PC-9 (cell line): ENCODE data around the gene GRXCR2. TPM values are rescaled to one million over a fixed set of nuclear protein-coding genes. Genes with fewer than 3 reads are reported as not detected.
"Not testable (repeated sequence)": the region's sequence is repeated elsewhere in the genome, so short reads cannot be mapped to it uniquely, and the experiment has no call there.

Source experiments
- BruUV-seq: library from RNA; stranded (reverse); fragments of 400-500 nt; replicated peaks from 2 replicates; lab custom pipeline; 2021; lab: Mats Ljungman, UMichigan
- CTCF ChIA-PET: fragments of 300-600 bp; sonication (Branson Sonifier 250); formaldehyde crosslinking; loops from one replicate; lab custom pipeline; 2022; ENCODE audit warnings: antibody characterized with exemption; lab: Charles Lee
- POLR2A ChIA-PET: fragments of 300-600 bp; sonication (Branson Sonifier 250); formaldehyde crosslinking; loops from one replicate; lab custom pipeline; 2022; ENCODE audit warnings: antibody characterized with exemption; ENCODE audit not compliant: unreplicated experiment; lab: Charles Lee
- DNase-seq, 2 experiments: peaks; one replicate each; pipeline versions ENCODE4 v3.0.0 to v3.0.0-alpha.2; 2015 to 2022; ENCODE audit warnings: mixed read lengths in 1 of 2
- H2AFZ ChIP-seq: fragments of 200-600 bp; sonication (generic); 2 replicates; pipeline ENCODE4 v1.8.1; 2017; ENCODE audit warnings: antibody characterized with exemption
- H3F3A ChIP-seq: fragments of 200-600 bp; sonication (generic); 2 replicates; pipeline ENCODE4 v1.8.1; 2017; ENCODE audit warnings: antibody characterized with exemption, mild to moderate bottlenecking, low read depth; ENCODE audit not compliant: insufficient read depth
- H3K27ac ChIP-seq: fragments of 200-600 bp; sonication (generic); 2 replicates; pipeline ENCODE4 v1.6.1; 2016; ENCODE audit warnings: mixed run types
- H3K27me3 ChIP-seq: fragments of 200-600 bp; sonication (generic); 2 replicates; pipeline ENCODE4 v1.6.1; 2016; ENCODE audit warnings: low read depth, mixed run types; ENCODE audit not compliant: insufficient read depth
- H3K36me3 ChIP-seq: fragments of 200-600 bp; sonication (generic); 2 replicates; pipeline ENCODE4 v1.6.1; 2016; ENCODE audit warnings: low read depth, mixed run types
- H3K4me1 ChIP-seq: fragments of 200-600 bp; sonication (generic); replicated peaks from 2 replicates; pipeline ENCODE4 v1.6.1; 2016; ENCODE audit warnings: mixed run types; ENCODE audit not compliant: insufficient read depth
- H3K4me2 ChIP-seq: fragments of 200-600 bp; sonication (generic); 2 replicates; pipeline ENCODE4 v1.6.1; 2017; ENCODE audit warnings: mixed run types
- H3K4me3 ChIP-seq: fragments of 200-600 bp; sonication (generic); 2 replicates; pipeline ENCODE4 v1.6.1; 2016; ENCODE audit warnings: mixed run types
- H3K79me2 ChIP-seq: fragments of 200-600 bp; sonication (generic); 2 replicates; pipeline ENCODE4 v1.6.1; 2017; ENCODE audit warnings: low read depth, mixed run types
- H3K9me2 ChIP-seq: fragments of 200-600 bp; sonication (generic); 2 replicates; pipeline ENCODE4 v1.8.1; 2017; ENCODE audit warnings: mild to moderate bottlenecking; ENCODE audit not compliant: insufficient read depth
- H3K9me3 ChIP-seq: fragments of 200-600 bp; sonication (generic); 2 replicates; pipeline ENCODE4 v1.8.1; 2016; ENCODE audit warnings: low read depth; ENCODE audit not compliant: insufficient read depth
- H4K20me1 ChIP-seq: fragments of 200-600 bp; sonication (generic); 2 replicates; pipeline ENCODE4 v1.8.1; 2017; ENCODE audit not compliant: insufficient read depth
- CTCF ChIP-seq: fragments of 200-600 bp; sonication (generic); conservative IDR thresholded peaks from 2 replicates; pipeline ENCODE4 v1.6.1; 2017; ENCODE audit warnings: mixed run types, antibody characterized with exemption, mild to moderate bottlenecking, moderate library complexity
- EZH2 ChIP-seq: fragments of 200-600 bp; sonication (generic); IDR thresholded peaks from 2 replicates; pipeline ENCODE4 v1.8.0; 2017; ENCODE audit warnings: antibody characterized with exemption, low read depth
- intact Hi-C: fragments of 100-400 bp; cut with micrococcal nuclease; formaldehyde crosslinking; loops from one replicate; pipeline ENCODE4 v1.10.0; 2022; ENCODE audit not compliant: unreplicated experiment
- total RNA-seq: library from RNA; stranded (reverse); gene quantifications from 2 replicates; pipeline ENCODE4 v1.2.3, GENCODE V29; 2021

The GRXCR2 gene
- total RNA-seq, 1 experiment from 2014 or later, result not detected

- no peak overlapping the region for H3K4me2 ChIP-seq
- POLR2A ChIA-PET, result no interaction called here
- no peak overlapping the region for H3K27ac ChIP-seq
- H3K4me1 ChIP-seq, result no peaks in the 10 kb centered on the region
- no TSS peak for BruUV-seq
- H3K27me3 ChIP-seq, result no peaks in the 10 kb centered on the region
- intact Hi-C loops, result no loop called here
- H2AFZ ChIP-seq, result no peak overlapping the region
- CTCF ChIA-PET, result no interaction called here
- H3K4me3 ChIP-seq, result no peak overlapping the region
- peaks cover 4% of the 10 kb centered on the region; the same call in 1 of the 2 replicates for H3K9me3 ChIP-seq
- H4K20me1 ChIP-seq, result no peaks in the 10 kb centered on the region
- no peak for TF ChIP-seq CTCF
- TF ChIP-seq EZH2, result no peak
- no peaks in the 10 kb centered on the region for H3K79me2 ChIP-seq
- no peaks in the 10 kb centered on the region for H3K36me3 ChIP-seq
- no peaks in the 10 kb centered on the region for H3F3A ChIP-seq
- no peak for DNase-seq
- H3K9me2 ChIP-seq, result no peaks in the 10 kb centered on the region
Measured at GRCh38 chr5:145898171-145898570, 25.4 kb upstream of the GRXCR2 start.

GRCh38 chr5:145891378-145891777, 18.6 kb upstream of the GRXCR2 start:
- H3K9me2 ChIP-seq, H3F3A ChIP-seq, H3K4me1 ChIP-seq, H3K27ac ChIP-seq, H3K9me3 ChIP-seq, H3K36me3 ChIP-seq, BruUV-seq, intact Hi-C loops, POLR2A ChIA-PET, H3K27me3 ChIP-seq, H3K79me2 ChIP-seq, H4K20me1 ChIP-seq, H2AFZ ChIP-seq, H3K4me3 ChIP-seq, H3K4me2 ChIP-seq, DNase-seq: not testable (repeated sequence)
- CTCF ChIA-PET, result interaction anchor here (0.7 kb wide), 1 partner anchor 61 kb away, joined by 3 read pairs; no protein-coding TSS in a partner anchor

DNA sequence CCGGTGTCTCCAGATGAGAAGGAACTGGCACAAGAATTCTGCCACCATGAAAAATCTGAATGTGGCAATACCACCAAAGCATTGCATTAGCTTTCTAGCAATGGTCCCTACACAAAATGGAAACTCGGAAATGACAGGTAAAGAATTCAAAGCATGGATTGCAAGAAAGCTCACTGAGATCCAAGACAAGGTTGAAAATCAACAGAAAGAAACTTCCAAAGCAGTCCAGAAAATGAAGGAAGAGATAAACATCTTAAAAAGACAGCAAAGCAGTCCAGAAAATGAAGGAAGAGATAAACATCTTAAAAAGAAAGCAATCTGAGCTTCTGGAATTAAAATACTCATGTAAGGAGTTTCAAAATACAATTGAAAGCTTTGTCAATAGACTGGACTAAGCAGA, 16.8 kb upstream of the GRXCR2 start:
- POLR2A ChIA-PET, result interaction anchor here (0.7 kb wide), 1 partner anchor 87 kb away, joined by 7 read pairs; no protein-coding TSS in a partner anchor
- CTCF ChIA-PET, result no interaction called here
- intact Hi-C loops, result loop anchor here (2.0 to 10.0 kb wide), 3 partner anchors 55 to 1685 kb away; partner anchors contain the start of gene PRELID2

More for the DNA sequence above, 16.8 kb upstream of the GRXCR2 start:
- no peaks in the 10 kb centered on the region; the same call in 1 of the 2 replicates for H3K9me2 ChIP-seq
- no peaks in the 10 kb centered on the region for H3K27me3 ChIP-seq
- no peaks in the 10 kb centered on the region for H3K36me3 ChIP-seq
- no peak overlapping the region for H3K4me2 ChIP-seq
- H3F3A ChIP-seq, result no peaks in the 10 kb centered on the region
- H3K4me1 ChIP-seq, result no peaks in the 10 kb centered on the region
- peaks cover 4% of the 10 kb centered on the region; the same call in 1 of the 2 replicates for H3K9me3 ChIP-seq
- TF ChIP-seq CTCF (no peak), EZH2 (no peak)
- H4K20me1 ChIP-seq, result no peaks in the 10 kb centered on the region
- H3K79me2 ChIP-seq, result no peaks in the 10 kb centered on the region
- no peak overlapping the region for H3K4me3 ChIP-seq
- H3K27ac ChIP-seq, result no peak overlapping the region
- no peak overlapping the region for H2AFZ ChIP-seq
- BruUV-seq, result no TSS peak
- no peak for DNase-seq
